Hepatocyte (in vitro differentiated cells): ENCODE data around the gene BAIAP2L1. TPM values are rescaled to one million over a fixed set of nuclear protein-coding genes. Genes with fewer than 3 reads are reported as not detected.

ENCODE experiments used
- DNase-seq: peaks from one replicate; pipeline ENCODE4 v3.0.0-alpha.2; 2016; ENCODE audit warnings: low spot score
- H2AFZ ChIP-seq: fragments of 200-600 bp; sonication (generic); 2 replicates; pipeline ENCODE4 v1.6.0; 2016; ENCODE audit warnings: antibody characterized with exemption, mild to moderate bottlenecking
- H3K27ac ChIP-seq: fragments of 200-600 bp; sonication (generic); 2 replicates; pipeline ENCODE4 v1.5.1; 2016; ENCODE audit warnings: mild to moderate bottlenecking
- H3K27me3 ChIP-seq: fragments of 200-600 bp; sonication (generic); 2 replicates; pipeline ENCODE4 v1.6.1; 2016
- H3K36me3 ChIP-seq: fragments of 200-600 bp; sonication (generic); replicated peaks from 2 replicates; pipeline ENCODE4 v1.5.1; 2016; ENCODE audit warnings: low read depth; ENCODE audit not compliant: insufficient read depth
- H3K4me1 ChIP-seq: fragments of 200-600 bp; sonication (generic); 2 replicates; pipeline ENCODE4 v1.5.1; 2016; ENCODE audit warnings: mild to moderate bottlenecking, moderate library complexity; ENCODE audit not compliant: insufficient read depth
- H3K4me2 ChIP-seq: fragments of 200-600 bp; sonication (generic); 2 replicates; pipeline ENCODE4 v1.6.0; 2016
- H3K4me3 ChIP-seq: fragments of 200-600 bp; sonication (generic); 2 replicates; pipeline ENCODE4 v1.5.1; 2016; ENCODE audit warnings: mild to moderate bottlenecking
- H3K79me2 ChIP-seq: fragments of 200-600 bp; sonication (generic); 2 replicates; pipeline ENCODE4 v1.6.0; 2017; ENCODE audit warnings: mild to moderate bottlenecking
- H3K9me2 ChIP-seq: fragments of 200-600 bp; sonication (generic); replicated peaks from 2 replicates; pipeline ENCODE4 v1.6.0; 2017; ENCODE audit warnings: mild to moderate bottlenecking; ENCODE audit not compliant: insufficient read depth
- H3K9me3 ChIP-seq: fragments of 200-600 bp; sonication (generic); 2 replicates; pipeline ENCODE4 v1.5.1; 2016; ENCODE audit warnings: low read depth, mild to moderate bottlenecking
- H4K20me1 ChIP-seq: fragments of 200-600 bp; sonication (generic); 2 replicates; pipeline ENCODE4 v1.6.0; 2016; ENCODE audit warnings: mild to moderate bottlenecking; ENCODE audit not compliant: insufficient read depth, poor library complexity, severe bottlenecking
- EZH2 ChIP-seq: fragments of 200-600 bp; sonication (generic); IDR thresholded peaks from 2 replicates; pipeline ENCODE4 v1.6.1; 2016; ENCODE audit warnings: antibody characterized with exemption, mild to moderate bottlenecking, borderline replicate concordance
- EZH2phosphoT487 ChIP-seq: fragments of 200-600 bp; sonication (generic); IDR thresholded peaks from one replicate; pipeline ENCODE4 v1.6.1; 2018; ENCODE audit warnings: antibody characterized with exemption, mild to moderate bottlenecking, low read depth, moderate library complexity; ENCODE audit not compliant: unreplicated experiment, severe bottlenecking
- WGBS: methylation state at CpG from one replicate; pipeline ENCODE4 v1.1.6; 2016; ENCODE audit warnings: low lambda C conversion rate; ENCODE audit errors: missing lambda C conversion rate; 5-methylcytosine and 5-hydroxymethylcytosine counted together
- polyA plus RNA-seq: library from polyadenylated mRNA; unstranded; fragments of >200 nt; fragmentation: Nextera tagmentation; extraction: Ambion mirVana; gene quantifications from 2 replicates; pipeline ENCODE4 v1.2.1, GENCODE V29; 2016
- total RNA-seq: library from RNA; depleted of rRNA; stranded (reverse); fragments of >200 nt; gene quantifications from 2 replicates; pipeline ENCODE4 v1.2.3, GENCODE V29; 2014
- TF ChIP-seq, protein P1 (sequence below): fragments of 200-600 bp; sonication (generic); IDR thresholded peaks from 2 replicates; pipeline ENCODE4 v1.5.1; 2016; ENCODE audit warnings: antibody characterized with exemption, mild to moderate bottlenecking; ENCODE audit not compliant: poor library complexity

The BAIAP2L1 gene
- total and polyA plus RNA-seq, 2 experiments from 2014 or later = 25.4 to 32.0 TPM

DNA sequence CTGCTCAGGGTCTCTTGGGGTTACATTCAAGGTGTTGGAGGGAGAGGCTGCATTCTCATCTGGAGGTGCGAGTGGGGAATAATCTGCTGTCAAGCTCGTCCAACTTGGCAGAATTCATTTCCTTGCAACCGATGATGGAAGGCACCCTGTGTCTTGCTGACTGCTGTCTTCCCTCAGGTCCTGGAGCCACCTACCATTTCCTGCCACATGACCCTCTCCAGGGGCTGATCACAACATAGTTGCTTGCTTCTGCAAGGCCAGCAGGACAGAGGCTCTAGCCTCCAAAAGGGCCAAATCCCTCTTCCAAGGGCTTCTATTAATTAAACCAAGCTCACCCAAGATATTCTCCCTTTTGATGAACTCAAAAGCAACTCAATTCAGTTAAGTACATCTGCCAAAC is 133.6 kb downstream of the BAIAP2L1 start:
- H3K4me3 ChIP-seq = no peak overlapping the region
- no peaks in the 10 kb centered on the region for H3K27me3 ChIP-seq
- H3K4me2 ChIP-seq = no peak overlapping the region
- no peak overlapping the region for H2AFZ ChIP-seq
- H3K9me2 ChIP-seq = no peaks in the 10 kb centered on the region
- TF ChIP-seq EZH2 (no peak), EZH2phosphoT487 (no peak)
- TF ChIP-seq, protein P1, sequence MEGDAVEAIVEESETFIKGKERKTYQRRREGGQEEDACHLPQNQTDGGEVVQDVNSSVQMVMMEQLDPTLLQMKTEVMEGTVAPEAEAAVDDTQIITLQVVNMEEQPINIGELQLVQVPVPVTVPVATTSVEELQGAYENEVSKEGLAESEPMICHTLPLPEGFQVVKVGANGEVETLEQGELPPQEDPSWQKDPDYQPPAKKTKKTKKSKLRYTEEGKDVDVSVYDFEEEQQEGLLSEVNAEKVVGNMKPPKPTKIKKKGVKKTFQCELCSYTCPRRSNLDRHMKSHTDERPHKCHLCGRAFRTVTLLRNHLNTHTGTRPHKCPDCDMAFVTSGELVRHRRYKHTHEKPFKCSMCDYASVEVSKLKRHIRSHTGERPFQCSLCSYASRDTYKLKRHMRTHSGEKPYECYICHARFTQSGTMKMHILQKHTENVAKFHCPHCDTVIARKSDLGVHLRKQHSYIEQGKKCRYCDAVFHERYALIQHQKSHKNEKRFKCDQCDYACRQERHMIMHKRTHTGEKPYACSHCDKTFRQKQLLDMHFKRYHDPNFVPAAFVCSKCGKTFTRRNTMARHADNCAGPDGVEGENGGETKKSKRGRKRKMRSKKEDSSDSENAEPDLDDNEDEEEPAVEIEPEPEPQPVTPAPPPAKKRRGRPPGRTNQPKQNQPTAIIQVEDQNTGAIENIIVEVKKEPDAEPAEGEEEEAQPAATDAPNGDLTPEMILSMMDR = no peak
- H3K4me1 ChIP-seq = no peaks in the 10 kb centered on the region
- 96% methylated on average over 3 of the region's 3 CpGs for WGBS
- H3K36me3 ChIP-seq = no peaks in the 10 kb centered on the region
- no peak overlapping the region for H3K27ac ChIP-seq
- DNase-seq = no peak
- H3K9me3 ChIP-seq = no peaks in the 10 kb centered on the region
- no peaks in the 10 kb centered on the region for H3K79me2 ChIP-seq
- H4K20me1 ChIP-seq = no peaks in the 10 kb centered on the region

DNA sequence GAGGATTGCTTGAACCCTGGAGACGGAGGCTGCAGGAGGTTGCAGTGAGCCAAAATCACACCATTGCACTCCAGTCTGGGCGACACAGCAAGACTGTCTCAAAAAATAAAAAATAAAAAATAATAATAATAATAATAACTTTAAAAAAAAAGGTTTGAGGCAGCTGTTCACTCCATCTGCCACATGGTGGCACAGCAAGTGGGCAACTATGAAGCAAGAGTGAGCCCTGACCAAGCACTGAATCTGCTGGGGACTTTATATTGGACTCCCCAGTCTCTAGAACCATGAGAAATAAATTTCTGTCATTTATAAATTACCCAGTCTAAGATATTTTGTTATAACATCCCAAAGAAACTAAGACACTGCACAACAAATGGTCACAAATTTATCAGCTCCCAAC is 134.1 kb downstream of the BAIAP2L1 start:
- no peak for DNase-seq
- H3K79me2 ChIP-seq = no peaks in the 10 kb centered on the region
- WGBS = 50% methylated on average over 2 of the region's 2 CpGs
- H3K4me2 ChIP-seq = no peak overlapping the region
- no peak overlapping the region for H3K27ac ChIP-seq
- no peak overlapping the region for H3K4me3 ChIP-seq
- H3K9me2 ChIP-seq = no peaks in the 10 kb centered on the region
- H3K9me3 ChIP-seq = no peaks in the 10 kb centered on the region
- TF ChIP-seq EZH2phosphoT487 = no peak
- TF ChIP-seq, protein P1 = peak; percentile 29
- no peak overlapping the region for H2AFZ ChIP-seq
- no peaks in the 10 kb centered on the region for H4K20me1 ChIP-seq
- H3K36me3 ChIP-seq = no peaks in the 10 kb centered on the region
- H3K4me1 ChIP-seq = no peaks in the 10 kb centered on the region
- no peaks in the 10 kb centered on the region for H3K27me3 ChIP-seq

DNA sequence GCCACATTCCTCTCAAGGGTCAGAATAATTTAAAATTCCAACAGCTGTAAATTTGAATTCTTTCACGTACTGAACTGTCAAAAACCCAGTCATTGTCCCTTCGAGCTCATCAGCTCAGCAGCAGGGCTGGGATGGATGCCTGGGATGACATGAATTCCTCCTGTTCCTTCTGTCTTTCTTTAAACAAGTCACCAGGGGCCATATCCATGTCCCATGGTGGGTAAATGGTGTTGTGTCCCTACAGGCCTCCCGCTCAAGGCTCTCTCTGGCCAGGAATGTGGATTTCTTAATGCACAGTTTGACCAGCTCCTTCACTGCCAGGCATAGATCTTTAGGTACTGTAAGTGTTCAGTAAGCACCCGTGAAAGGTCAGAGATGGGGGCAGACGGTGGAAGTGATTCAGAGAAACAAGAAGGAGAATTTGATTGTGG is 135.0 kb downstream of the BAIAP2L1 start:
- Histone ChIP-seq H3K4me2 (no peak overlapping the region), H3K9me2 (no peaks in the 10 kb centered on the region), H3K4me3 (no peak overlapping the region), H3K79me2 (no peaks in the 10 kb centered on the region), H3K27ac (no peak overlapping the region), H3K4me1 (no peaks in the 10 kb centered on the region), H3K27me3 (no peaks in the 10 kb centered on the region), H3K36me3 (no peaks in the 10 kb centered on the region), H4K20me1 (no peaks in the 10 kb centered on the region), H3K9me3 (no peaks in the 10 kb centered on the region), H2AFZ (no peak overlapping the region)
- WGBS = 61% methylated on average over 5 of the region's 5 CpGs
- no peak for DNase-seq
- TF ChIP-seq EZH2 = no peak
- TF ChIP-seq EZH2phosphoT487 = no peak
- TF ChIP-seq, protein P1 = no peak

DNA sequence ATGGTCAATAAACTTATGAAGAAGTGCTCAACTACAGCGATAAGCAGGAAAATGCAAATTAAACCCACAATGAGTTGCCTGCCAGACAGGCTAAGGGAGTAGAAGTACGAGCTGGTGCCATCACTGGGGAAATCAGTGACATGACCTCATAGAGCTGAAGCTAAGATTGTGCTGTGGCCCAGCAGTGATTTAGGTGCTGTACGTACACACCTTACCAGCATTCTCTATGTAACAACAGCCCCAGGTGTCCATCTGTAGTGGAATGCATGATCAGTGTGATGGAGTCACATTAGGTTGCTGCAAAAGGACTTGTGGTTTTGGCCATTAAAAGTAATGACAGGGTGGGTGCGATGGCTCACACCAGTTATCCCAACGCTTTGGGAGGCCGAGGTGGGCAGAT is 143.2 kb downstream of the BAIAP2L1 start:
- no peaks in the 10 kb centered on the region for H3K9me2 ChIP-seq
- WGBS = 79% methylated on average over 6 of the region's 6 CpGs
- no peaks in the 10 kb centered on the region for H3K27me3 ChIP-seq
- H3K4me1 ChIP-seq = peaks cover 4% of the 10 kb centered on the region
- H3K9me3 ChIP-seq = no peaks in the 10 kb centered on the region
- H3K36me3 ChIP-seq = no peaks in the 10 kb centered on the region
- no peak overlapping the region for H3K4me2 ChIP-seq
- TF ChIP-seq EZH2 (no peak), EZH2phosphoT487 (no peak)
- TF ChIP-seq, protein P1 = no peak
- H3K27ac ChIP-seq = no peak overlapping the region
- no peaks in the 10 kb centered on the region for H4K20me1 ChIP-seq
- H2AFZ ChIP-seq = no peak overlapping the region
- peaks cover 19% of the 10 kb centered on the region for H3K79me2 ChIP-seq
- DNase-seq = no peak
- no peak overlapping the region for H3K4me3 ChIP-seq
